ENCODE results near the gene RBMS3. TPM values are rescaled to one million over a fixed set of nuclear protein-coding genes. Genes with fewer than 3 reads are reported as not detected.

Gene RBMS3
- total and polyA plus RNA-seq, 2 experiments from 2014 or later, result 3.2 to 7.4 TPM

GRCh38 chr3:29382845-29383244 is 102.0 kb downstream of the RBMS3 start (continued):
- TF ChIP-seq CTCF (conservative IDR thresholded peaks at IDR 0.05; ENCODE audit: low read depth in 2 of 2) (no peak), POLR2AphosphoS5 (IDR thresholded peaks at IDR 0.05; ENCODE audit: low read depth) (no peak), ETS1 (IDR thresholded peaks at IDR 0.05) (no peak)

GRCh38 chr3:29384640-29385039 is 103.8 kb downstream of the RBMS3 start:
- H3K27ac Mint-ChIP-seq, result no peak overlapping the region
- peaks cover 3% of the 10 kb centered on the region for H3K27me3 Mint-ChIP-seq (ENCODE audit: insufficient read depth, low read depth, poor library complexity)
- no peaks in the 10 kb centered on the region for H3K79me2 ChIP-seq (replicated peaks; ENCODE audit: insufficient read depth)
- H3K36me3 ChIP-seq (ENCODE audit: insufficient read depth), result no peaks in the 10 kb centered on the region
- H3K4me3 Mint-ChIP-seq, result no peak overlapping the region
- DNase-seq (ENCODE audit: low spot score) (peak; percentile 33), ATAC-seq (peak; percentile 55; the same call in 2 of the 3 replicates)
- no peaks in the 10 kb centered on the region for H3K9me2 ChIP-seq (ENCODE audit: insufficient read depth)
- no peaks in the 10 kb centered on the region for H4K20me1 ChIP-seq (replicated peaks; ENCODE audit: insufficient read depth)
- no peak overlapping the region for H3K27ac ChIP-seq (ENCODE audit: low read depth)
- H3K4me2 ChIP-seq, result no peak overlapping the region
- no peaks in the 10 kb centered on the region for H3K27me3 ChIP-seq (ENCODE audit: insufficient read depth)
- no peaks in the 10 kb centered on the region for H3K36me3 Mint-ChIP-seq (ENCODE audit: low read depth)
- H3K4me1 ChIP-seq (ENCODE audit: insufficient read depth), result peaks cover 11% of the 10 kb centered on the region
- H3F3A ChIP-seq (replicated peaks; ENCODE audit: low read depth), result no peaks in the 10 kb centered on the region
- no peak overlapping the region for H3K4me3 ChIP-seq
- no peak overlapping the region for H2AFZ ChIP-seq
- H3K9me3 Mint-ChIP-seq, result no peaks in the 10 kb centered on the region
- peaks cover 17% of the 10 kb centered on the region for H3K4me1 Mint-ChIP-seq
- TF ChIP-seq JUNB (IDR thresholded peaks at IDR 0.05; ENCODE audit: unreplicated experiment) (no peak), ZNF114 (CRISPR knock-in tag; IDR thresholded peaks at IDR 0.05) (no peak), NANOG (IDR thresholded peaks at IDR 0.05; ENCODE audit: borderline replicate concordance) (no peak), REST (IDR thresholded peaks at IDR 0.05; ENCODE audit: unreplicated experiment) (no peak), CTCF (conservative IDR thresholded peaks at IDR 0.05; ENCODE audit: low read depth in 2 of 2) (no peak), CREB1 (CRISPR knock-in tag; IDR thresholded peaks at IDR 0.05; ENCODE audit: low read depth) (no peak), ZNF462 (CRISPR knock-in tag; IDR thresholded peaks at IDR 0.05) (no peak), EZH2 (IDR thresholded peaks at IDR 0.05; ENCODE audit: low read depth, unreplicated experiment) (no peak)
